ENCODE results near the gene C1orf141. TPM values are rescaled to one million over a fixed set of nuclear protein-coding genes. Genes with fewer than 3 reads are reported as not detected.

C1orf141 gene
- total RNA-seq, 6 experiments from 2014 or later, result not detected

DNA sequence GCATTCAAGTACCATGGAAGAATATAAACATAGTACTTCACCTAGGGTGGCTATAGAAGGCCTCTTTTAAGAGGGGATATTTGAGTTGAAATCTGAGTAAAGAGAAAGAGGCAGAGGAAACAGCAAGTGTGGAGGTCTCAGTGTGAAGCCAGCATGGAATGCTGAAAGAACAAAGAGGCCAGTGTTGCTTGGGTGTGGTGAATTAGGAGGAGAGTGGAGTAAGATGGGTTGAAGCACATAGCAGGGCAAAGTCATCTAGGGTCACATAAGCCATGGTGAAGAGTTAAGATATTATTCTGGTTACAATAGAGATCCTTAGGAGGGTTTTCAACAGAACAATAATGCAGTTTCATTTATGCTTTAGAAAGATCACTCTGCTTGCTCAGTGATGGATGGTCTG lies 37.5 kb downstream of the C1orf141 start:
- ATAC-seq, result no peak
- no peaks in the 10 kb centered on the region for H3K36me3 ChIP-seq

GRCh38 chr1:67094191-67094590 lies 40.6 kb downstream of the C1orf141 start:
- H3K27ac ChIP-seq, result no peak overlapping the region
- ATAC-seq (no peak), DNase-seq (no peak)
- 83% methylated on average over 2 of the region's 2 CpGs for WGBS (ENCODE audit: insufficient coverage, low coverage, low lambda C conversion rate, missing lambda C conversion rate)
- TF ChIP-seq CTCF (IDR thresholded peaks at IDR 0.05) (no peak), POLR2A (IDR thresholded peaks at IDR 0.05) (no peak)
- intact Hi-C loops (cut with DNase I), result no loop called here
- H3K27me3 ChIP-seq, result no peaks in the 10 kb centered on the region
- H3K9me3 ChIP-seq, result peaks cover 0 to 3% (median 0%) of the 10 kb centered on the region in 4 donors
- no peaks in the 10 kb centered on the region for H3K36me3 ChIP-seq
- no peaks in the 10 kb centered on the region for H3K4me1 ChIP-seq
- no peak overlapping the region for H3K4me3 ChIP-seq

More for the DNA sequence above, 37.5 kb downstream of the C1orf141 start:
- no peaks in the 10 kb centered on the region for H3K4me1 ChIP-seq
- intact Hi-C loops (cut with DNase I), result no loop called here
- no peak overlapping the region for H3K4me3 ChIP-seq
- no peak overlapping the region for H3K27ac ChIP-seq
- no peaks in the 10 kb centered on the region for H3K27me3 ChIP-seq
- no peak for DNase-seq
- H3K9me3 ChIP-seq, result peaks cover 0 to 3% (median 0%) of the 10 kb centered on the region in 4 donors
- TF ChIP-seq POLR2A (IDR thresholded peaks at IDR 0.05), result no peak

DNA sequence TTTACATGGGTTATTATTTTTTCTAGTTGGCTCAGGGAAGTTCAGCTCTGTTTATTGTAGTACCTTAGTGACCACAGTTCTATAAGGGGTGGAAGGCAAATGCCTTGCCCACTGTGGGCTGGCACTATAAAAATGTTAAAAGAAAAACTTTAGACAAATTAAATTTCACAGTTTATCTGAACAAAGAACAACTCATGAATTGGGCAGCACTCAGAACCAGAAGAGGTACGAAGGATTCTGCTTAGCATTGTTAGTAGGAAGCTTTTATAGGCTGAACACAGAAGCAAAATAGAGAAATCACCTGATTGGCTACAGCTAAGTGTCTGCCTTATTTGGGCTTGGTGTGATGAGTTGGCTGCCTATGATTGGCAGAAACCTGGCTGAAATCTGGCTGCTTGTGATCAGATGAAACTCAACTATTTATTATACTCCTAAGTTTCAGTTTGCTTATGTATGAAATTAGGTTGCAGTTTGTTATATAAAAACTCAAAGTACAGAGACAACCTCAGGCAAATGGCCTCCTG lies 45.0 kb downstream of the C1orf141 start:
- no peak for TF ChIP-seq CTCF (IDR thresholded peaks at IDR 0.05)
- TF ChIP-seq POLR2A (IDR thresholded peaks at IDR 0.05), result no peak
- no peak overlapping the region for H3K4me3 ChIP-seq
- no peaks in the 10 kb centered on the region for H3K9me3 ChIP-seq
- H3K4me1 ChIP-seq, result no peaks in the 10 kb centered on the region
- no peak overlapping the region for H3K27ac ChIP-seq
- 75% methylated on average over 1 of the region's 1 CpG for WGBS (ENCODE audit: insufficient coverage, low coverage, low lambda C conversion rate, missing lambda C conversion rate)
- intact Hi-C loops (cut with DNase I), result no loop called here
- no peaks in the 10 kb centered on the region for H3K27me3 ChIP-seq
- DNase-seq, result no peak
- H3K36me3 ChIP-seq, result no peaks in the 10 kb centered on the region
- ATAC-seq, result no peak

- no peak overlapping the region for H3K4me3 ChIP-seq
Measured at GRCh38 chr1:67088440-67088839, 46.3 kb downstream of the C1orf141 start.

GRCh38 chr1:67085326-67085725 lies 49.4 kb downstream of the C1orf141 start:
- WGBS (ENCODE audit: insufficient coverage, low coverage, low lambda C conversion rate, missing lambda C conversion rate), result 27% methylated on average over 2 of the region's 2 CpGs
- Histone ChIP-seq H3K4me3 (no peak overlapping the region), H3K9me3 (no peaks in the 10 kb centered on the region), H3K36me3 (no peaks in the 10 kb centered on the region), H3K4me1 (no peaks in the 10 kb centered on the region), H3K27me3 (no peaks in the 10 kb centered on the region), H3K27ac (no peak overlapping the region)
- ATAC-seq (no peak), DNase-seq (no peak)
- intact Hi-C loops (cut with DNase I), result no loop called here
- no peak for TF ChIP-seq CTCF (IDR thresholded peaks at IDR 0.05)
- TF ChIP-seq POLR2A (IDR thresholded peaks at IDR 0.05), result no peak

More at GRCh38 chr1:67088440-67088839, 46.3 kb downstream of the C1orf141 start:
- H3K27me3 ChIP-seq, result no peaks in the 10 kb centered on the region
- ATAC-seq (no peak), DNase-seq (no peak)
- H3K27ac ChIP-seq, result no peak overlapping the region
- H3K4me1 ChIP-seq, result no peaks in the 10 kb centered on the region
- WGBS (ENCODE audit: insufficient coverage, low coverage, low lambda C conversion rate, missing lambda C conversion rate), result no CpG with 5 or more reads among the region's 1 CpG
- no peaks in the 10 kb centered on the region for H3K9me3 ChIP-seq
- no peaks in the 10 kb centered on the region for H3K36me3 ChIP-seq
- intact Hi-C loops (cut with DNase I), result no loop called here
- TF ChIP-seq CTCF (IDR thresholded peaks at IDR 0.05), result no peak
- TF ChIP-seq POLR2A (IDR thresholded peaks at IDR 0.05), result no peak

All from right lobe of liver (tissue), 6 donors.